Omental fat pad (tissue), 4 donors: ENCODE data around the gene CDC123. TPM values are rescaled to one million over a fixed set of nuclear protein-coding genes. Genes with fewer than 3 reads are reported as not detected.
A peak's percentile ranks its signal among the peaks of the same experiment; 100 is the strongest.

Experiments
- ATAC-seq: fragments of 150-250 bp; one replicate; pipeline ENCODE4 v1.9.1; 2016; ENCODE audit warnings: mild to moderate bottlenecking, moderate library complexity; ENCODE audit not compliant: low FRiP score
- DNase-seq: peaks from one replicate; pipeline ENCODE4 v3.0.0-alpha.2; 2019; ENCODE audit warnings: low spot score
- CTCF ChIP-seq, 3 donors: fragments of 450-650 bp; IDR thresholded peaks; one replicate each; pipeline ENCODE4 v1.5.1; 2016 to 2017; ENCODE audit warnings: antibody characterized with exemption in 3 of 3, mild to moderate bottlenecking in 3 of 3, moderate library complexity in 2 of 3
- total RNA-seq, 4 donors: library from RNA; depleted of rRNA; stranded (reverse); fragments of >200 nt; gene quantifications; one replicate each; pipeline ENCODE4 v1.1.0, GENCODE V29; 2016

CDC123 gene
- total RNA-seq: 100 to 1,000 TPM in 1 of 4 donors, 10 to 100 TPM in 3; 54.4 to 111 (median 64.2) TPM

DNA sequence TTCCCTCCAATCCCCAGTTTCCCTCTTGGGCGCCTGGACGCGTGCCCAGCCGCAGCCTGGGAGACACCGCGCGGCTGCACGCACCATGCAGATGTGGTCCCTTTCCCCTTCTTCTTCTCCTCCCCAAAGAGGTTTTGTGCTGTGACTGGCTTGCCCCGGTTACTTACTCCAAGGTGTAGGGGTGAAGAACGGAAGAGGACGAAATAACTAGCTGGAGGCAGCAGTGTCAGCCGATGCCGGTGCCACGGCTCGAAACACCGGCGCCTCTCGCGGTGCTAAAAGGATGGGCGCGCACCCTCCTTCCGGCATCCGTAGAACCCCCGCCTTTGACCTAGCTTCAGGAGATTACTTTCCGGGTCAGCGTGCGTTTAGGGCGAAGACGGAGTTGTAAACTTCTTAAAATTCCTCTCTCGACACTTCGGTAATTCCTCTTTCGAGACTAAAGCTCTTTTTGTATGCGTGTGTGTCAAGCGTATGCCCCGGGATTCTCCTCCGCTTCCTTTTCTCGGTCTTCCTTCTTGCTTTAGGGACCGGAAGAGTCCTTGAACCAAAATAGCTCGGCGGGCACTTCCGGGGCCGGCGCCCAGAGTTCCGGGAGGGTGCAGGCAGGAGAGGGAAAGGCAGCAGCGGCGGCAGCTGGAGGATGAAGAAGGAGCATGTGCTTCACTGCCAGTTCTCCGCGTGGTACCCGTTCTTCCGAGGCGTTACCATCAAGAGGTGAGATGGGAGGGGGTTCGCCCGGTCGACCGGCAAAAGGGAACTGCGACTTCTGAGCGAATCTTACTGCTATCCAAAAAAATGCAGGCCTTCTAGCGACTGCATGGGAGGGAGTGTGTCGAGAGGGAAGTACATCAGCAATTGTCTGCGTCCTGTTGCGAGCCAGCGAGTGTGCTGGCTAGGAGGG, at the start of gene CDC123, which contains the start of gene NUDT5:
CDC123 (plus strand) TSS at position 586 of the 904 bp plus-strand sequence; CDS start at position 644, 58 bp downstream.
NUDT5 (minus strand) TSS at position 289 of the 904 bp plus-strand sequence. CDS start 9,600 bp downstream, outside the sequence.
- DNase-seq: peak; percentile 53
- peak; percentile 92 for ATAC-seq

GRCh38 chr10:12150163-12150562, 45.8 kb upstream of the CDC123 start:
- DNase-seq: no peak
- ATAC-seq: no peak
- TF ChIP-seq CTCF (IDR thresholded peaks at IDR 0.05): no peak

More for the DNA sequence above, at the start of gene CDC123, which contains the start of gene NUDT5:
- TF ChIP-seq CTCF (IDR thresholded peaks at IDR 0.05): no peak

DNA sequence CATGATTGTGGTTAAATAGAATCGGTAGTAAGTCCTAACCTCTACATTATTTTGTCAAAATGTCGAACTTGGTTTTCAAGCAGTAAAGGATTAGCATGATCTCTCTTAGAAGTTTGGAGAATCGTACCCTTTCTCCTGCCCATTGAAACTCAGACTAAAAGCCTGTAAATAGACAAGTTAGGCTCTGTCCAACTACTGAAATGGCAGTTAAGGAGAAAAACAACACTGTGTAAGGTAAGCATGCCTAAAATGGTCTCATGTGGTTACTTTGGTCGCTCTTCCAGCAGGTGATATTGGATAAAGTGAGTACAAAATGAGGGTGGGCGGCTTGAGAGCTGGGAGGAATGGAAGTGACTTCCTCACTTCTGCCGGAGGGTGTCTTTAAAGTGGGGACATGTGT, 41.5 kb upstream of the CDC123 start:
- no peak for TF ChIP-seq CTCF (IDR thresholded peaks at IDR 0.05)
- ATAC-seq (no peak), DNase-seq (no peak)

- no peak for TF ChIP-seq CTCF (IDR thresholded peaks at IDR 0.05)
- DNase-seq (no peak), ATAC-seq (no peak)
Observed at GRCh38 chr10:12156367-12157123, 39.4 kb upstream of the CDC123 start.

DNA sequence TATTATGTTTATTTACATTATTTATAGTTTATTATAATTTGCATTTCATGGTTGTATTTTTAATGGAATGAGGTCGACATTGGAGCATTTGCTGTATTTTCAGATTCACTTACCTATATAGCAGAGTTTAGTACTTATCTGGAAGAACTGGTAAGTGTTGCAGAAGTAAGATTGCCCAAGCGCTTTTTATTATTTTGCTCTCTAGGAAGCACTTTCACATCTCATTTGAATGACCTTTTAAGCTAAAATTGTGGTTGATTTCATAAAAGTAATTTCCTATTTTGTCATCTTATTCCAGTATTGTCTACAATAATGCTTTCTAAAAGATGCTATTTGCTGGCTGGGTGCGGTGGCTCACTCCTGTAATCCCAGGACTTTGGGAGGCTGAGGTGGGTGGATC, 37.9 kb upstream of the CDC123 start:
- ATAC-seq: no peak
- DNase-seq: no peak
- no peak for TF ChIP-seq CTCF (IDR thresholded peaks at IDR 0.05)

DNA sequence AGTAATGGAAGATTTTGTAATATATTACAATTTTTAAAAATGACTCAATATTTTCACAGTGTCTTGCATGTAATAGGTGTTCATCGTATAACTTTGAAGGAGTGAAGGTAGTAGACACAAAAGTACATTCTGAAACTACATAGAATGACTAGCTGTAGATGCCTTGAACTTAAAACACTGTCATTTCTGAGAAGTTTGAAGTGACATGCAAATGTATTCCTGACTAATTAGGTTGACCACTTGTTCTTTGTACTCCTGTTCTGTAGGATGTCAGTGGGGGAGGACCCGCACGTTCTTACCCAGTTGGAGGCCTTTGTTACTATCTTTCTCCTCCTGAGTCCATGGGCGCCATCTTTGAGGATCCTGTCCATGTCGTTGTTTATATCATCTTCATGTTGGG, 35.3 kb upstream of the CDC123 start:
- no peak for ATAC-seq
- DNase-seq: no peak
- TF ChIP-seq CTCF (IDR thresholded peaks at IDR 0.05): no peak
